ENCODE data around the gene DMRT2.
A peak's percentile ranks its signal among the peaks of the same experiment; 100 is the strongest.

DMRT2 gene

GRCh38 chr9:1047591-1048230 lies 2.4 kb upstream of the DMRT2 start:
- DNase-seq, result peak; percentile 9

GRCh38 chr9:1048231-1048619 lies 1.9 kb upstream of the DMRT2 start:
- DNase-seq, result no peak

GRCh38 chr9:1048811-1049210 lies 1.3 kb upstream of the DMRT2 start:
- DNase-seq, result no peak

GRCh38 chr9:1049641-1050040 lies 516 bp upstream of the DMRT2 start:
- no peak for DNase-seq

GRCh38 chr9:1051210-1051583 lies 1.0 kb downstream of the DMRT2 start:
- no peak for DNase-seq

GRCh38 chr9:1051584-1052275 lies 1.6 kb downstream of the DMRT2 start:
- peak; percentile 41 for DNase-seq

GRCh38 chr9:1052365-1053281 lies 2.5 kb downstream of the DMRT2 start:
- DNase-seq, result no peak

- no peak for DNase-seq
Measured at GRCh38 chr9:1053282-1053621, 3.1 kb downstream of the DMRT2 start.

- no peak for DNase-seq
Measured at GRCh38 chr9:1053986-1054425, 3.8 kb downstream of the DMRT2 start.

- peak; percentile 7 for DNase-seq
Measured at GRCh38 chr9:1055166-1055565, 5.0 kb downstream of the DMRT2 start.

GRCh38 chr9:1057910-1058309 lies 7.8 kb downstream of the DMRT2 start:
- DNase-seq, result peak; percentile 5

GRCh38 chr9:1058826-1059487 lies 8.8 kb downstream of the DMRT2 start:
- DNase-seq, result no peak

- DNase-seq, result no peak
Measured at GRCh38 chr9:1065130-1065529, 15.0 kb downstream of the DMRT2 start.

GRCh38 chr9:1070692-1071091 lies 20.5 kb downstream of the DMRT2 start:
- DNase-seq, result no peak

- DNase-seq, result no peak
Measured at GRCh38 chr9:1071730-1072129, 21.6 kb downstream of the DMRT2 start.

GRCh38 chr9:1073497-1073896 lies 23.3 kb downstream of the DMRT2 start:
- DNase-seq, result no peak

GRCh38 chr9:1077616-1078015 lies 27.5 kb downstream of the DMRT2 start:
- DNase-seq, result no peak

GRCh38 chr9:1083325-1083913 lies 33.3 kb downstream of the DMRT2 start:
- peak; percentile 34 for DNase-seq

- no peak for DNase-seq
Measured at GRCh38 chr9:1085086-1085485, 34.9 kb downstream of the DMRT2 start.

- DNase-seq, result no peak
Measured at GRCh38 chr9:1086517-1086916, 36.4 kb downstream of the DMRT2 start.

- DNase-seq, result no peak
Measured at GRCh38 chr9:1087120-1087881, 37.1 kb downstream of the DMRT2 start.

- no peak for DNase-seq
Measured at GRCh38 chr9:1094749-1095148, 44.6 kb downstream of the DMRT2 start.
